Stimulated activated CD8-positive, alpha-beta memory T cell treated with anti-CD3 and anti-CD28 coated beads, Interleukin-15, amount 100 ng/mL, for 1 hour (primary cell): Measurements from ENCODE around the gene CCDC69.

Experiments used
- DNase-seq: peaks from one replicate; pipeline ENCODE4 v3.0.0-alpha.2; 2020; ENCODE audit warnings: low read depth

The CCDC69 gene

DNA sequence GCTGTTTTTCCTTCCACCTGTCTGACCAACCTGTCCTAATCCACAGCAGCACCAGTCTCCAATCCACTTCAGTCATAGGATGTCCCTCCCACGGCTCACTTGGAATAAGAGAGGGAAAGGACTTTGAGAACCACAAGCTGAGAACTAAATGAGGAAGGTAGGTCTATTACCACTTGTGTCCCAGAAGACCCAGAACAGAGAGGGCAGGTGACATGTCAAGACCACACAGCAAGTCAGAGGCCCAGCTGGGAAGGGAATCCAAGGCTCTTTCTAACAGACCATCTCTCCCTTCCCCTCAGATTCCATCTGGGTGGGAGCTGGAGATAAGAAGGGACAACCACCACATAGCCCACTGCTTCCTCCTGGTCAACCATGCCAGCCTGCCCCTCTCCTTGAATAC, 81.0 kb downstream of the CCDC69 start:
- DNase-seq = no peak

DNA sequence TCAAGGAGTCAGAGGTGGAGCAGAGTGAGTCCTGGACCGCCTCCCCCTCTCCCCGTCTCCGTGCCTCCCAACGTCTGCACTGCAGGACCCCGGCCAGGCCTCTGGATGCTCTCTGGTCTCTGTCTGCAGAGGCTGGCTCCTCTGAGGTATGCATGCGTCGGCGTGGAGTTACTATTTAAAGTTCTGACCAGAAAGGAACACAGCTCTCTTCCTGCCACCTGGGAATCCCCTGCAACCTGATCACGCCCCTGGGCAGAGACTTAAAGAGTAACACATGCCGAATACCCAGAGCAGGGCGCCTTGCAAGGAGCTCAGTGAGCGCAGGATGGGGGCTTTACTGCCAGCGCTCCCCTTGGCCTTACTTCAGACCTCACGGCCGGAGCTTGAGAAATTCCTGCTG, 82.4 kb downstream of the CCDC69 start:
- DNase-seq = no peak

DNA sequence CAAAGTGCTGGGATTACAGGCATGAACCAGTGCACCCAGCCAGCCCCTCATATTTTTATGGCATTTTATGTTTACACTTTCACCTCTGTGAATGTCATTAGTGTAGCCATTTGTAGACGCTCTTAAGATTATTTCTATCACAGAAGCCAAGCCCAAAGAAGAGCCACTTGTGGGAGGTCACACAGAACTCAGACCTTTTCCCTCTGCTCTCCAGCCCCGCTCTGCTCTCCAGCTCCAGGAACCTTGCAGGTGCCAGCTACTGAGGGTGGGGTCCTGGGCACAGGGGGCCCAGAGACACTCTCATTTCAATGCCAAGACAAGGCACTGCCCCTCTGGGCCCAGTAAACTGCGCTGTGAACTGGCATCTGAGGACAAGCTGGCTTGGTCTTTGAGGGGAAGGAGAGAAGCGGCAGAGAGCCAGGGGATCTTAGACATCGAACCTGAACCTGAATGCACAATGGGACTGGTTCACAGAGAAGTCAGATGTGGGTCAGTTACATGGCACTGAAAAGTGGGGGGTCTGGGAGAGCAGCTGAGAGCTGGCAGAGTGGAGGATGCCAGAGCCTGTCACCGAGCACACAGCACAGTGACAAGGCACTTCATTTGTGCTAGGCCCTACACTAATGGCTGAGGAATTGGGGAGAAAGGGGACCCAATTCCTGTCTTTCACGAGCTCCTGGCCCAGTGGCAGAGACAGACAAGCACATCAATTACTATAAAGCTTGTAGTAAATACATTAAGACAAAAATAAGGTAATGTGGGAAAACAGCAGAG, 83.0 kb downstream of the CCDC69 start:
- no peak for DNase-seq

DNA sequence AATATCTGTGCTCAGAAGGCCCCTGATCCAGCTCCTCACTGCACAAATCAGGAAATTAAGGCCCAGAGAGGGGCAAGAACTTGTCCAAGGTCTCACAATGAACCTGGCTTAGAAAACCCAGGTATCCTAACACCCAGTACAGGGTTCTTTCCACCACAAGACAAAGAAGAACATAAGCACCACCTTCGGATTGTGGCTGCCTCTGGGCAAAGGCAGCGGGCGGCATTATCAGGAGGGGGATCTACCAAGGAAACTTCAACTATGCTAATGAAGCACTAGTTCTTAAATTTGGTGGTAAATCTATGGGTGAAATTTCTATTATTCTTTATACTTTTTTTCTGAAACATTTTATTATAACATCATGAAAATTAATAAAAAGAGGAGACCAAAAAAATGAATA, 84.2 kb downstream of the CCDC69 start:
- DNase-seq = no peak

DNA sequence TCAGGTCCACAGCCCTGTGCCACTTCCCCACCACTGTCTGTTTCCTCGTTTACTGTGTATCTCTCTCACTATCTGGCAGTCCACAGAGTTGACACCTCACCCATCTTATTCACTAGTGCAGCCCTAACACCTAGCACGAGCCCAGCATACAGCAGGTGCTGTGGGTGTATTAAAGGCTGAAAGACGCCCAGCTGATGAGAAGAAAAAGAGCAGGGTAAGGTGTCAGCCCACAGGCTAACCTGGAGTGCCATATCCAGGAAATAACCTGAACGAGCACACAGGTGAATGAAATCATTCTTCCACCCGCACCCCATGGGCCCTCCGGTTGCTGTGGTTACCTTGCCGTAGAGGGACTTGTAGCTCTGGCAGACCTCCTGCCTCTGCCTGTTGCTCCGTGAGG, 84.9 kb downstream of the CCDC69 start:
- no peak for DNase-seq

DNA sequence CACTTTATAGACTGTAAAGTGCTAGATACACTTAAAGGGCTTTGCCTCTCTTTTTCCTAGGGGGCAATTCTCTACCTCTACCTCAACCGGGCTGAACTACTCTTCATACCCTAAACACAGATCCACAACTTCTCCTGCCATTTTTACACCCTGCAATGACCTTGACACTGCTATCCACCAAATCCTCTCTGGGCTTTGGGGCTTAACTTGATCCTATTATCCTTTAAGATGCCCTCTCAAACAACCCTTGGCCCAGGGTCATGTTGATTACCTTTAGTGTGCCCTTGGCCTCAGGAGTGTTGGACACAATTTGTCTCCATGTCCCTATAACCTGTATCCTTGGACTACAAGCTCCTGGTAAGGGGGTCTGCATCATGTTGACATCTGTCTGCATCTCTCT, 85.8 kb downstream of the CCDC69 start:
- no peak for DNase-seq

DNA sequence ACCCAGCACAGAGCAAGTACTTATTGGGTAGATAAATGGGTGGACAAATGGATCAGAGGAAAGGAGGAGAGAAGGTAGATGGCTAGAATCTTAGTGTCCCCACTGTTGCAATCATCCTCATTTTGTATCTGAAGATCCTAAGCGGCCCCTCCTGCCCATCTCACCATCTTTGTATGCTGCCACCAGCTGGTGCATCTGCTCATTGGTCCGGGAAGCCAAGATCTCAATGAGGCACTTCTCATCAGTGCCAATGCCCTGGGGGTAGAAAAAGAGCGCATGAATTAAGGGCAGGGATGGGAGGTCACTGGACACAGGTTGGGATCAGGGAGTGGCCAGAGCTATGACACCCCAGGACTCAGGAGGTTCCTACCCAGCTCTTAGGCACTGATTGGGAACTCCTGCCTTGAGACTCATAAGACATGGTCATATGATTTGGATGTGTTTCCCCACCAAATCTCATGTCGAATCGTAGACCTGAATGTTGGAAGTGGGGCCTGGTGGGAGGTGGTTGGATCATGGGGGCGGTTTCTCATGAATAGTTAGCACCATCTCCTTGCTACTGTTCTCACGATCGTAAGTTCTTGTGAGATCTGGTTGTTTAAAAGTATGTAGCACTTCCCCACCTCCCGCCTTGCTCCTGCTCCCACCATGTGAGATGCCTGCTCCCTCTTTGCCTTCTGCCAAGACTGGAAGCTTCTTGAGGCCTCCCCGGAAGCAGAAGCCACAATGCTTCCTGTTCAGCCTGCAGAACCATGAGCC, 86.6 kb downstream of the CCDC69 start:
- no peak for DNase-seq

DNA sequence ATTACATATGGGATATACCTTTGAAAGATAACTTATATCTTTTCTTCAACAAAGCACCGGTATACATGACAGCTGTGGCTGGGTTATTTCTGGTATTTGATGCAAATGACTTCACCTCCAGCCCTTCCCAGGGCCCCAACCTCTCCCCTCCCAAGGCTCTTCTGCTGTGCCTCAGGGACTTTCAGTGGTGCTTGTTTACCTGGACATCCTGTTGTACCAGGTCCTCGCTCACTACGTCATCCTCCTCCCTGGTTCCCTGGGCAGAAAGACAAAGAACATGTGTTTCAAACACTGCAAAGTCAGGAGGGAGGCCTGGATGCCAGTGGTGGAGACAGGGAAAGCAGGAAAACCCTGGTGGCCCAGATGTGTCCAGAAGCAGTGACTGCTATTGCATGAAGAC, 89.7 kb downstream of the CCDC69 start:
- no peak for DNase-seq

DNA sequence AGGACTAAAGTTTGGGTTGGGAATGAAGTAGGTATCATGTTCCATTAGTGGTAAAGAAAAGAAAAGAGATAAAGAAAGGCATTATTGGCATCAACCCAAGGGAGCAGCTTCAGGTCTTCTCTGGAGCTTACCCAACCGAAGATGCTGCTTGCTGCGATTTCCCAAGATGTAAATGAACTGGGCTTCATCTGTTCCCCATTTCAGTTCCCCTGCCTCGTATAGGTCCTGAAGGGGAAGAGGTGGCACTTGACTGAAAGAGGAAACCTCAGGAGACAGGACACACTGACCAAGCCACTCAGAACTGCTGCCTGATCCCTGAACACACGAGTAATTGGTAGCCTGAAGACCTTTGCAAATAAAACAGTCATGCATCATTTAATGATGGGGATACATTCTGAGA, 90.9 kb downstream of the CCDC69 start:
- DNase-seq = no peak
